ENCODE measurements around the gene RNF224.
A peak's percentile ranks its signal among the peaks of the same experiment; 100 is the strongest.

The RNF224 gene

GRCh38 chr9:137227054-137227852 lies at the start of gene RNF224:
Gene RNF224 (plus strand): TSS chr9:137227502. CDS start chr9:137228336, 834 bp downstream.
- FAIRE-seq: peak; percentile 91

- no peak for FAIRE-seq
Observed at GRCh38 chr9:137178201-137178938, 48.9 kb upstream of the RNF224 start.

GRCh38 chr9:137178939-137179630 lies 48.2 kb upstream of the RNF224 start:
- FAIRE-seq: no peak

GRCh38 chr9:137179761-137180160 lies 47.5 kb upstream of the RNF224 start:
- FAIRE-seq: no peak

GRCh38 chr9:137180491-137180890 lies 46.8 kb upstream of the RNF224 start:
- FAIRE-seq: no peak

- no peak for FAIRE-seq
Observed at GRCh38 chr9:137181680-137182079, 45.6 kb upstream of the RNF224 start.

GRCh38 chr9:137182836-137183235 lies 44.5 kb upstream of the RNF224 start:
- FAIRE-seq: no peak

GRCh38 chr9:137183980-137184595 lies 43.2 kb upstream of the RNF224 start:
- no peak for FAIRE-seq

- no peak for FAIRE-seq
Observed at GRCh38 chr9:137184881-137185660, 42.2 kb upstream of the RNF224 start.

GRCh38 chr9:137185921-137186320 lies 41.4 kb upstream of the RNF224 start:
- FAIRE-seq: no peak

GRCh38 chr9:137186385-137186784 lies 40.9 kb upstream of the RNF224 start:
- FAIRE-seq: no peak

GRCh38 chr9:137187386-137187785 lies 39.9 kb upstream of the RNF224 start:
- FAIRE-seq: no peak

- no peak for FAIRE-seq
Observed at GRCh38 chr9:137188086-137188489, 39.2 kb upstream of the RNF224 start.

GRCh38 chr9:137188490-137189296 lies 38.6 kb upstream of the RNF224 start, which contains the start of the genes ANAPC2 and SSNA1:
Gene ANAPC2 (minus strand): TSS chr9:137188560. CDS start chr9:137188532, 28 bp downstream.
Gene SSNA1 (plus strand): TSS chr9:137188676. CDS start chr9:137188727, 51 bp downstream.
- FAIRE-seq: no peak

- FAIRE-seq: no peak
Observed at GRCh38 chr9:137189297-137190295, 37.7 kb upstream of the RNF224 start.

GRCh38 chr9:137190315-137190856 lies 36.9 kb upstream of the RNF224 start:
- FAIRE-seq: no peak

- FAIRE-seq: no peak
Observed at GRCh38 chr9:137191245-137191644, 36.1 kb upstream of the RNF224 start.

GRCh38 chr9:137191691-137192447 lies 35.4 kb upstream of the RNF224 start:
- no peak for FAIRE-seq

GRCh38 chr9:137192448-137192780 lies 34.9 kb upstream of the RNF224 start:
- FAIRE-seq: no peak

Data from G401.6 (cell line).